Adrenal gland (tissue), 5 donors: ENCODE measurements around the gene STEAP1B.

Source experiments
- POLR2A ChIP-seq, 2 donors: fragments of 450-650 bp; IDR thresholded peaks; one replicate each; pipeline ENCODE4 v1.6.1; 2017; ENCODE audit warnings: antibody characterized with exemption in 2 of 2, mild to moderate bottlenecking in 2 of 2, moderate library complexity in 1 of 2
- TF ChIP-seq, protein P1 (sequence below), 6 experiments: fragments of 450-650 bp in 4 of 6; fragments of 200-600 bp in 2 of 6; sonication (generic) in 1 of 6; IDR thresholded peaks; 1 replicate in 5 of 6; 2 replicates in 1 of 6; pipeline versions ENCODE4 v1.5.1 to v1.8.0; 2016 to 2021; ENCODE audit warnings: antibody characterized with exemption in 6 of 6, mild to moderate bottlenecking in 2 of 6, moderate library complexity in 1 of 6
- donor health status: DM: no; HTN: no; CAD: no.

DNA sequence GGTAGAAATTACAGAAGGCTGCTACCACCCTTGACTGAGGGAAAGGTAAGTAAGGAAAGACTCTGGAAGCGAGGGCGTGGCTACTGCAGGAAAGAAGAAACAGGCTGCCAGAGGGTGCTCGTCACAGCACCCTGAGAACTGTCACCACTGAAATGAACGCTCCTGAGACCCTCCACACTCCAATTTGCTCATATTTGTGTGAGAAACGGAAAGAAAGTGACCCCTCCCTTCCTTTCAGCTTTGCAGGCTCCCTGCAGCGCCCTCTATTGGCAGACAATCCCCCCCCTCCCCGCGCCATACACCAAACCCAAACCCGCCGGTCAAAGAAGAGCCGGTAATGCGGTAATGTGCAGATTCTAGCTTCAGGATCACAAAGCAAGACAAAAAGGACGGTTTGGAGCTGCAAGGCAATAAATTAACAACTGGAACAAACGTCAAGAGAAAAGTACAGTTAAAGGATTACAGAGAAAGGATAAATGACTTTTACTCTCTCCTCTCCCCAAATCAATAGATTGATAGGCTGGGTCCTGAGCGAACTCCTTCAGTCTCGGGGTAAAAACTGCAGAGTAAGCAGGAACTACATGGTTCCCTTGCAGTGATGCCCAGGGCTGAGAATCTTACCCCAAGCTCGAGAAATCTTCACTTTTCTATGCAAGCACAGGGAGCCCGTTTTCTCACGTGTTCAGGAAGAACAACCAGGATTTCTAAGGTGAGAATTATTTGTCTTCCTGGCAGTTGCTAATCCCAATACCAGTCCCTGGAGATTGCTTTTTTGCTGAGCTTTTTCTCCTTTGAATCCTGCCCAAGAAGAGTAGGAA, 47.6 kb downstream of the STEAP1B start:
- no peak for TF ChIP-seq POLR2A (IDR thresholded peaks at IDR 0.05)
- TF ChIP-seq, protein P1, sequence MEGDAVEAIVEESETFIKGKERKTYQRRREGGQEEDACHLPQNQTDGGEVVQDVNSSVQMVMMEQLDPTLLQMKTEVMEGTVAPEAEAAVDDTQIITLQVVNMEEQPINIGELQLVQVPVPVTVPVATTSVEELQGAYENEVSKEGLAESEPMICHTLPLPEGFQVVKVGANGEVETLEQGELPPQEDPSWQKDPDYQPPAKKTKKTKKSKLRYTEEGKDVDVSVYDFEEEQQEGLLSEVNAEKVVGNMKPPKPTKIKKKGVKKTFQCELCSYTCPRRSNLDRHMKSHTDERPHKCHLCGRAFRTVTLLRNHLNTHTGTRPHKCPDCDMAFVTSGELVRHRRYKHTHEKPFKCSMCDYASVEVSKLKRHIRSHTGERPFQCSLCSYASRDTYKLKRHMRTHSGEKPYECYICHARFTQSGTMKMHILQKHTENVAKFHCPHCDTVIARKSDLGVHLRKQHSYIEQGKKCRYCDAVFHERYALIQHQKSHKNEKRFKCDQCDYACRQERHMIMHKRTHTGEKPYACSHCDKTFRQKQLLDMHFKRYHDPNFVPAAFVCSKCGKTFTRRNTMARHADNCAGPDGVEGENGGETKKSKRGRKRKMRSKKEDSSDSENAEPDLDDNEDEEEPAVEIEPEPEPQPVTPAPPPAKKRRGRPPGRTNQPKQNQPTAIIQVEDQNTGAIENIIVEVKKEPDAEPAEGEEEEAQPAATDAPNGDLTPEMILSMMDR (IDR thresholded peaks at IDR 0.05) = peak; percentile 28 to 70 (median 58)
